Measurements from ENCODE around the gene CEP131.

The CEP131 gene

GRCh38 chr17:81187120-81187519 lies 35.6 kb downstream of the CEP131 start:
- no peak for DNase-seq (ENCODE audit: low read depth in 2 of 2)

GRCh38 chr17:81186203-81186602 lies 36.6 kb downstream of the CEP131 start:
- no peak for DNase-seq (ENCODE audit: low read depth in 2 of 2)

- DNase-seq (ENCODE audit: low read depth in 2 of 2), result no peak
These were observed 38.2 kb downstream of the CEP131 start for GRCh38 chr17:81184555-81184954.

- no peak for DNase-seq (ENCODE audit: low read depth in 2 of 2)
These were observed 39.0 kb downstream of the CEP131 start for GRCh38 chr17:81183807-81184206.

GRCh38 chr17:81183316-81183715 lies 39.4 kb downstream of the CEP131 start:
- no peak for DNase-seq (ENCODE audit: low read depth in 2 of 2)

- no peak for DNase-seq (ENCODE audit: low read depth in 2 of 2)
These were observed 40.2 kb downstream of the CEP131 start for GRCh38 chr17:81182596-81182995.

- no peak for DNase-seq (ENCODE audit: low read depth in 2 of 2)
These were observed 41.0 kb downstream of the CEP131 start for GRCh38 chr17:81181811-81182185.

GRCh38 chr17:81180836-81181810 lies 41.6 kb downstream of the CEP131 start:
- DNase-seq (ENCODE audit: low read depth in 2 of 2), result no peak

- DNase-seq (ENCODE audit: low read depth in 2 of 2), result no peak
These were observed 42.9 kb downstream of the CEP131 start for GRCh38 chr17:81179861-81180260.

GRCh38 chr17:81179220-81179619 lies 43.5 kb downstream of the CEP131 start:
- no peak for DNase-seq (ENCODE audit: low read depth in 2 of 2)

GRCh38 chr17:81178136-81179091 lies 44.4 kb downstream of the CEP131 start:
- DNase-seq (ENCODE audit: low read depth in 2 of 2), result no peak

- no peak for DNase-seq (ENCODE audit: low read depth in 2 of 2)
These were observed 46.1 kb downstream of the CEP131 start for GRCh38 chr17:81176666-81177065.

- DNase-seq (ENCODE audit: low read depth in 2 of 2), result no peak
These were observed 49.0 kb downstream of the CEP131 start for GRCh38 chr17:81173762-81174155.

GRCh38 chr17:81173052-81173761 lies 49.6 kb downstream of the CEP131 start:
- DNase-seq (ENCODE audit: low read depth in 2 of 2), result no peak

GRCh38 chr17:81171941-81172340 lies 50.8 kb downstream of the CEP131 start:
- DNase-seq (ENCODE audit: low read depth in 2 of 2), result no peak

- DNase-seq (ENCODE audit: low read depth in 2 of 2), result no peak
These were observed 51.9 kb downstream of the CEP131 start for GRCh38 chr17:81170727-81171494.

GRCh38 chr17:81169870-81170309 lies 52.9 kb downstream of the CEP131 start:
- no peak for DNase-seq (ENCODE audit: low read depth in 2 of 2)

GRCh38 chr17:81167638-81168037 lies 55.1 kb downstream of the CEP131 start:
- DNase-seq (ENCODE audit: low read depth in 2 of 2), result no peak

- no peak for DNase-seq (ENCODE audit: low read depth in 2 of 2)
These were observed 55.6 kb downstream of the CEP131 start for GRCh38 chr17:81167194-81167524.

GRCh38 chr17:81166033-81166492 lies 56.7 kb downstream of the CEP131 start, which contains the start of gene AATK:
Gene AATK, minus strand, starts transcription at chr17:81166221. Its CDS starts 229 bp downstream, at chr17:81165992.
- no peak for DNase-seq (ENCODE audit: low read depth in 2 of 2)
